ENCODE data around the gene TBX2. TPM values are rescaled to one million over a fixed set of nuclear protein-coding genes. Genes with fewer than 3 reads are reported as not detected.

Gene TBX2
- total RNA-seq, 1 experiment from 2014 or later: 2.1 TPM

- no peak for DNase-seq (ENCODE audit: low read depth)
Measured at GRCh38 chr17:61451538-61452300, 52.1 kb downstream of the TBX2 start.

GRCh38 chr17:61452301-61453290 is 53.0 kb downstream of the TBX2 start, which contains the start of gene TBX4:
TSS of gene TBX4 (plus strand) at chr17:61452422. CDS start at chr17:61456491, 4,069 bp downstream.
- DNase-seq (ENCODE audit: low read depth): no peak

- no peak for DNase-seq (ENCODE audit: low read depth)
Measured at GRCh38 chr17:61453566-61454380, 54.1 kb downstream of the TBX2 start.

GRCh38 chr17:61454381-61455323 is 55.0 kb downstream of the TBX2 start:
- DNase-seq (ENCODE audit: low read depth): no peak

GRCh38 chr17:61455324-61456060 is 55.8 kb downstream of the TBX2 start:
- DNase-seq (ENCODE audit: low read depth): no peak

GRCh38 chr17:61456061-61456681 is 56.5 kb downstream of the TBX2 start:
- no peak for DNase-seq (ENCODE audit: low read depth)

GRCh38 chr17:61456688-61457225 is 57.1 kb downstream of the TBX2 start:
- DNase-seq (ENCODE audit: low read depth): no peak

- no peak for DNase-seq (ENCODE audit: low read depth)
Measured at GRCh38 chr17:61457226-61457983, 57.8 kb downstream of the TBX2 start.

GRCh38 chr17:61458000-61458399 is 58.4 kb downstream of the TBX2 start:
- DNase-seq (ENCODE audit: low read depth): no peak

- no peak for DNase-seq (ENCODE audit: low read depth)
Measured at GRCh38 chr17:61458421-61459141, 58.9 kb downstream of the TBX2 start.

Other genes with a start within 250 kb of the TBX2 start
- not detected in 2 replicates for gene TBX4, start 52.6 kb downstream of the TBX2 start, total RNA-seq (2014; rRNA removed; shearing (Covaris generic))
- 0.13 TPM in 1 of 2 replicates, not detected in the other for gene NACA2, start 191.4 kb downstream of the TBX2 start, total RNA-seq (2014; rRNA removed; shearing (Covaris generic))

All from HT1080 (cell line).